HG03025 (cell line): Measurements from ENCODE around the gene SBNO2.
"Not testable (repeated sequence)": the region's sequence is repeated elsewhere in the genome, so short reads cannot be mapped to it uniquely, and the experiment has no call there.

Source experiments
- ATAC-seq: cut with Tn5 transposase; IDR thresholded peaks from one replicate; pipeline ENCODE4 v1.9.1; 2021; ENCODE audit warnings: mild to moderate bottlenecking, moderate library complexity; ENCODE audit not compliant: unreplicated experiment, low FRiP score

SBNO2 gene

GRCh38 chr19:1173845-1174809 is at the start of gene SBNO2:
Gene SBNO2, minus strand, starts transcription at chr19:1174268. Its CDS starts 19,992 bp downstream, at chr19:1154276.
- ATAC-seq, result no peak

- no peak for ATAC-seq
Observed at GRCh38 chr19:1223018-1223855, 49.2 kb upstream of the SBNO2 start.

GRCh38 chr19:1222394-1222793 is 48.3 kb upstream of the SBNO2 start:
- ATAC-seq, result no peak

GRCh38 chr19:1221904-1222255 is 47.8 kb upstream of the SBNO2 start:
- ATAC-seq, result no peak

GRCh38 chr19:1220976-1221903 is 47.2 kb upstream of the SBNO2 start:
- ATAC-seq, result no peak

- no peak for ATAC-seq
Observed at GRCh38 chr19:1220477-1220930, 46.4 kb upstream of the SBNO2 start.

- no peak for ATAC-seq
Observed at GRCh38 chr19:1219786-1220476, 45.9 kb upstream of the SBNO2 start.

- no peak for ATAC-seq
Observed at GRCh38 chr19:1218751-1219567, 44.9 kb upstream of the SBNO2 start.

GRCh38 chr19:1217366-1217765 is 43.3 kb upstream of the SBNO2 start:
- no peak for ATAC-seq

- no peak for ATAC-seq
Observed at GRCh38 chr19:1216756-1217155, 42.7 kb upstream of the SBNO2 start.

GRCh38 chr19:1214862-1215731 is 41.0 kb upstream of the SBNO2 start:
- ATAC-seq, result no peak

GRCh38 chr19:1214299-1214861 is 40.3 kb upstream of the SBNO2 start:
- ATAC-seq, result no peak

- no peak for ATAC-seq
Observed at GRCh38 chr19:1213391-1214286, 39.6 kb upstream of the SBNO2 start.

- ATAC-seq, result no peak
Observed at GRCh38 chr19:1211494-1212234, 37.6 kb upstream of the SBNO2 start.

- ATAC-seq, result no peak
Observed at GRCh38 chr19:1210227-1210538, 36.1 kb upstream of the SBNO2 start.

- not testable (repeated sequence) for ATAC-seq
Observed at GRCh38 chr19:1208830-1209229, 34.8 kb upstream of the SBNO2 start.
